B cell (primary cell): ENCODE results near the gene KCNJ4. TPM values are rescaled to one million over a fixed set of nuclear protein-coding genes. Genes with fewer than 3 reads are reported as not detected.

ENCODE experiments used
- ATAC-seq: fragments of 200-7000 bp; cut with Tn5 transposase; one replicate; pipeline ENCODE4 v1.10.0; 2021; ENCODE audit warnings: low read depth, mild to moderate bottlenecking, moderate number of reproducible peaks, moderate library complexity
- CTCF ChIA-PET: fragments of 350-600 bp; sonication (Branson Sonifier 250); formaldehyde crosslinking; loops from one replicate; lab custom pipeline; 2021; ENCODE audit warnings: antibody characterized with exemption, inconsistent platforms; lab: Charles Lee
- POLR2A ChIA-PET: fragments of 350-600 bp; sonication (Branson Sonifier 250); formaldehyde crosslinking; loops from one replicate; lab custom pipeline; 2021; ENCODE audit warnings: antibody characterized with exemption; lab: Charles Lee
- DNase-seq: peaks from one replicate; pipeline ENCODE4 v3.0.0; 2013
- H2AFZ ChIP-seq: 2 replicates; pipeline ENCODE4 v1.6.1; 2012; ENCODE audit warnings: mild to moderate bottlenecking, low read depth, low read length; ENCODE audit not compliant: insufficient read depth, poor library complexity, severe bottlenecking
- H3K27ac ChIP-seq, 2 donors: 1 replicate in 1 of 2; 2 replicates in 1 of 2; pipeline ENCODE4 v1.5.1; 2012 to 2013; ENCODE audit warnings: low read length in 2 of 2, mild to moderate bottlenecking in 2 of 2, moderate library complexity in 1 of 2
- H3K27me3 ChIP-seq, 4 experiments: fragments of 200-600 bp in 1 of 4; sonication (generic) in 1 of 4; replicated peaks in 1 of 4; 1 replicate in 2 of 4; 2 replicates in 2 of 4; pipeline versions ENCODE4 v1.6.1 to v1.7.0; 2013 to 2016; ENCODE audit warnings: low read length in 3 of 4, mild to moderate bottlenecking in 2 of 4, mixed read lengths in 1 of 4, moderate library complexity in 1 of 4; ENCODE audit not compliant: insufficient read depth in 4 of 4, control insufficient read depth in 3 of 4; ENCODE audit errors: control extremely low read depth in 1 of 4
- H3K36me3 ChIP-seq, 2 experiments: replicated peaks in 1 of 2; 1 replicate in 1 of 2; 2 replicates in 1 of 2; pipeline versions ENCODE4 v1.6.1 to v1.7.1; 2013; ENCODE audit warnings: low read length in 1 of 2; ENCODE audit not compliant: insufficient read depth in 2 of 2, control insufficient read depth in 1 of 2; ENCODE audit errors: control extremely low read depth in 1 of 2, extremely low read depth in 1 of 2
- H3K4me1 ChIP-seq, 2 donors: fragments of 200-600 bp in 1 of 2; sonication (generic) in 1 of 2; 1 replicate in 1 of 2; 2 replicates in 1 of 2; pipeline versions ENCODE4 v1.5.1 to v1.6.1; 2013 to 2017; ENCODE audit warnings: low read length in 2 of 2; ENCODE audit not compliant: control insufficient read depth in 2 of 2, insufficient read depth in 2 of 2
- H3K4me2 ChIP-seq: replicated peaks from 2 replicates; pipeline ENCODE3; 2012; ENCODE audit warnings: mild to moderate bottlenecking, low read depth, low read length; ENCODE audit not compliant: poor library complexity, severe bottlenecking
- H3K4me3 ChIP-seq, 5 experiments: fragments of 200-600 bp in 1 of 5; sonication (generic) in 1 of 5; 1 replicate in 3 of 5; 2 replicates in 2 of 5; pipeline versions ENCODE4 v1.5.1 to v1.7.0; 2011 to 2016; ENCODE audit warnings: low read length in 4 of 5, mild to moderate bottlenecking in 4 of 5, low read depth in 2 of 5, control low read depth in 1 of 5, moderate library complexity in 1 of 5; ENCODE audit not compliant: insufficient read depth in 1 of 5; ENCODE audit errors: control extremely low read depth in 1 of 5, extremely low read depth in 1 of 5
- H3K79me2 ChIP-seq: fragments of 200-600 bp; sonication (generic); one replicate; pipeline ENCODE4 v1.6.0; 2016; ENCODE audit warnings: low read length; ENCODE audit not compliant: control insufficient read depth, insufficient read depth
- H3K9ac ChIP-seq: fragments of 200-600 bp; sonication (generic); 2 replicates; pipeline ENCODE4 v1.6.1; 2017; ENCODE audit warnings: mild to moderate bottlenecking, low read length, moderate library complexity
- H3K9me3 ChIP-seq, 3 donors: one replicate each; pipeline versions ENCODE4 v1.6.1 to v1.7.1; 2013; ENCODE audit warnings: low read length in 2 of 3; ENCODE audit not compliant: control insufficient read depth in 2 of 3, insufficient read depth in 1 of 3; ENCODE audit errors: control extremely low read depth in 1 of 3
- H4K20me1 ChIP-seq: 2 replicates; pipeline ENCODE4 v1.6.0; 2012; ENCODE audit warnings: mild to moderate bottlenecking, low read length; ENCODE audit not compliant: insufficient read depth, control insufficient read depth, poor library complexity, severe bottlenecking
- H3K27ac Mint-ChIP-seq: one replicate; pipeline ENCODE4 v1.8.0; 2021; ENCODE audit warnings: mixed read lengths
- H3K27me3 Mint-ChIP-seq: one replicate; pipeline ENCODE4 v1.8.0; 2021; ENCODE audit warnings: mixed read lengths
- H3K4me1 Mint-ChIP-seq: one replicate; pipeline ENCODE4 v1.8.0; 2021; ENCODE audit warnings: mixed read lengths
- H3K4me3 Mint-ChIP-seq: one replicate; pipeline ENCODE4 v1.8.0; 2021; ENCODE audit warnings: mixed read lengths
- H3K9me3 Mint-ChIP-seq: one replicate; pipeline ENCODE4 v1.8.0; 2022; ENCODE audit warnings: mixed read lengths; ENCODE audit not compliant: insufficient read depth
- EZH2 ChIP-seq: IDR thresholded peaks from 2 replicates; pipeline ENCODE4 v1.6.1; 2012; ENCODE audit warnings: borderline replicate concordance, low read depth, mild to moderate bottlenecking, moderate library complexity, low read length; ENCODE audit not compliant: insufficient read depth, poor library complexity, severe bottlenecking
- WGBS: methylation state at CpG from one replicate; pipeline ENCODE4 v1.1.5; 2013; ENCODE audit warnings: missing lambda C conversion rate; ENCODE audit not compliant: insufficient coverage; 5-methylcytosine and 5-hydroxymethylcytosine counted together
- intact Hi-C: fragments of 100-400 bp; cut with micrococcal nuclease; formaldehyde crosslinking; loops from one replicate; pipeline ENCODE4 v1.10.0; 2022
- polyA plus RNA-seq: library from polyadenylated mRNA; depleted of rRNA; stranded (reverse); fragments of >200 nt; gene quantifications from 2 replicates; pipeline ENCODE4 v1.2.3, GENCODE V29; 2012
- total RNA-seq, 2 donors: library from RNA; stranded (reverse); fragments of 120-200 nt in 1 of 2; gene quantifications; 1 replicate in 1 of 2; 2 replicates in 1 of 2; pipeline versions ENCODE4 v1.2.3 to v1.2.4, GENCODE V29; 2013 to 2022
- TF ChIP-seq, protein P1 (sequence below): fragments of 200-600 bp; IDR thresholded peaks from one replicate; pipeline ENCODE4 v1.8.0; 2022; ENCODE audit warnings: antibody characterized with exemption, mild to moderate bottlenecking

Gene KCNJ4
- total and polyA plus RNA-seq, 2 donors (not counting 1 experiment from before 2014, with no cell fraction given): not detected

DNA sequence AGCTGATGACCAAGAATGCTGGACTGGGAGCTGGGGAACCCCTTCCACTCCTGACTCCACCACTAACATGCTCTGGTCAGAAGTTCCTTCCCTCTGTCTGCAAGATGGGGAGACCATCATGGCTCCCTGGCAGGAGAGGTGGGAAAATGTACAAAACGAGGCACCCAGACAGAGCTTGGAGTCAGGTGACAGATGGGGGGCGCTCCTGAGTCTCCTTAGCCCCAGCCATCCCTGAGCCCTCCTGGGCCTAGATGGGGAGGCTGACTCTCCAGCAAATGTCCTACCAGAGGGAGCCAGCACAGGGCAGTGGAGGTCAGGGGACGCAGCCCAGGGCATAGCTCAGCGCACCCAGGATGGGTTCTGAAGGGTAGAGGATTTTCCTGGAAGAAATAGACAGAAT, 20.0 kb downstream of the KCNJ4 start:
- H3K79me2 ChIP-seq: no peaks in the 10 kb centered on the region
- no peaks in the 10 kb centered on the region for H3K36me3 ChIP-seq
- no peak overlapping the region for H3K4me3 ChIP-seq
- Mint-ChIP-seq H3K9me3 (no peaks in the 10 kb centered on the region), H3K4me1 (no peaks in the 10 kb centered on the region), H3K27ac (no peak overlapping the region), H3K27me3 (peaks cover 24% of the 10 kb centered on the region), H3K4me3 (no peak overlapping the region)
- ATAC-seq (no peak), DNase-seq (no peak)
- no peaks in the 10 kb centered on the region for H3K4me1 ChIP-seq
- 84% methylated on average over 4 of the region's 4 CpGs for WGBS
- H3K9me3 ChIP-seq: no peaks in the 10 kb centered on the region
- no peak overlapping the region for H2AFZ ChIP-seq
- no peak overlapping the region for H3K4me2 ChIP-seq
- intact Hi-C loops: no loop called here
- no peak overlapping the region for H3K9ac ChIP-seq
- no peak overlapping the region for H3K27ac ChIP-seq
- no peak for TF ChIP-seq EZH2
- TF ChIP-seq, protein P1, sequence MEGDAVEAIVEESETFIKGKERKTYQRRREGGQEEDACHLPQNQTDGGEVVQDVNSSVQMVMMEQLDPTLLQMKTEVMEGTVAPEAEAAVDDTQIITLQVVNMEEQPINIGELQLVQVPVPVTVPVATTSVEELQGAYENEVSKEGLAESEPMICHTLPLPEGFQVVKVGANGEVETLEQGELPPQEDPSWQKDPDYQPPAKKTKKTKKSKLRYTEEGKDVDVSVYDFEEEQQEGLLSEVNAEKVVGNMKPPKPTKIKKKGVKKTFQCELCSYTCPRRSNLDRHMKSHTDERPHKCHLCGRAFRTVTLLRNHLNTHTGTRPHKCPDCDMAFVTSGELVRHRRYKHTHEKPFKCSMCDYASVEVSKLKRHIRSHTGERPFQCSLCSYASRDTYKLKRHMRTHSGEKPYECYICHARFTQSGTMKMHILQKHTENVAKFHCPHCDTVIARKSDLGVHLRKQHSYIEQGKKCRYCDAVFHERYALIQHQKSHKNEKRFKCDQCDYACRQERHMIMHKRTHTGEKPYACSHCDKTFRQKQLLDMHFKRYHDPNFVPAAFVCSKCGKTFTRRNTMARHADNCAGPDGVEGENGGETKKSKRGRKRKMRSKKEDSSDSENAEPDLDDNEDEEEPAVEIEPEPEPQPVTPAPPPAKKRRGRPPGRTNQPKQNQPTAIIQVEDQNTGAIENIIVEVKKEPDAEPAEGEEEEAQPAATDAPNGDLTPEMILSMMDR: no peak
- POLR2A ChIA-PET: no interaction called here
- no peaks in the 10 kb centered on the region for H4K20me1 ChIP-seq
- no peaks in the 10 kb centered on the region for H3K27me3 ChIP-seq
- CTCF ChIA-PET: no interaction called here

DNA sequence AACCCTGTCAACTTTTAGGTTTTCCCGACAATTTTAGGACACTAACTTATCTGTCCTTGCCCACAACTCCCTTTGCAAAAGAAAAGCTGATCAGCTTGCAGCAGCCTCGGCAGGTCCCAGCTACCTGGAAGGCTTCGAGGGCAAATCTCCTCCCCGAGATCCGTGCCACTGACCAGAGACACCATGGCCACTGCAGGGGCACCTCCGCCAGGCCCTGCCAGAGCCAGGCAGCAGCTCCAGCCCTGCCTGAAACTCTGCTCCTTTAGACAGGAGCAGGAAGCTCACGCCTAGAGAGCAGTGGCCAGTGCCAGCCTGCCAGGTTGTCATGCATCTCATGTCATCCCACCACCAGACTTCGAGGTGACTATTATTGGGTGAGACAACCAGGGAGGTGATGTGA, 21.1 kb downstream of the KCNJ4 start:
- POLR2A ChIA-PET: no interaction called here
- Mint-ChIP-seq H3K4me1 (no peaks in the 10 kb centered on the region), H3K27ac (no peak overlapping the region)

More for the DNA sequence above, 21.1 kb downstream of the KCNJ4 start:
- CTCF ChIA-PET: interaction anchor here (1.2 kb wide), 1 partner anchor 381 kb away, joined by 4 read pairs; no protein-coding TSS in a partner anchor
- H3K4me1 ChIP-seq: no peaks in the 10 kb centered on the region
- H3K9ac ChIP-seq: no peak overlapping the region
- H3K27me3 ChIP-seq: no peaks in the 10 kb centered on the region
- H3K36me3 ChIP-seq: no peaks in the 10 kb centered on the region
- no peak overlapping the region for H3K27ac ChIP-seq
- intact Hi-C loops: no loop called here
- H3K9me3 ChIP-seq: no peaks in the 10 kb centered on the region
- WGBS: 81% methylated on average over 6 of the region's 8 CpGs
- H3K4me3 Mint-ChIP-seq: no peak overlapping the region
- no peak for DNase-seq
- H3K27me3 Mint-ChIP-seq: peaks cover 24% of the 10 kb centered on the region
- H4K20me1 ChIP-seq: no peaks in the 10 kb centered on the region
- H3K9me3 Mint-ChIP-seq: no peaks in the 10 kb centered on the region
- no peak overlapping the region for H2AFZ ChIP-seq
- H3K4me3 ChIP-seq: no peak overlapping the region
- no peak for ATAC-seq
- H3K4me2 ChIP-seq: no peak overlapping the region
- TF ChIP-seq, protein P1: no peak
- TF ChIP-seq EZH2: no peak
- H3K79me2 ChIP-seq: no peaks in the 10 kb centered on the region
